Tibial artery (tissue), 4 donors: ENCODE data around the gene LRBA.

Experiments
- DNase-seq, 2 donors: peaks; one replicate each; pipeline ENCODE4 v3.0.0-alpha.2; 2019
- H3K27ac ChIP-seq, 2 donors: fragments of 200-600 bp; sonication (generic) in 1 of 2; 1 replicate in 1 of 2; 2 replicates in 1 of 2; pipeline ENCODE4 v1.5.1; 2018 to 2019; ENCODE audit warnings: mild to moderate bottlenecking in 1 of 2
- H3K27me3 ChIP-seq, 2 donors: fragments of 200-600 bp; sonication (generic) in 1 of 2; one replicate each; pipeline versions ENCODE4 v1.5.1 to v1.6.0; 2016 to 2019
- H3K36me3 ChIP-seq, 3 donors: fragments of 200-600 bp; sonication (generic) in 2 of 3; one replicate each; pipeline ENCODE4 v1.5.1; 2016 to 2019; ENCODE audit warnings: mild to moderate bottlenecking in 2 of 3
- H3K4me1 ChIP-seq, 4 donors: fragments of 200-600 bp; sonication (generic) in 2 of 4; 1 replicate in 3 of 4; 2 replicates in 1 of 4; pipeline ENCODE4 v1.5.1; 2016 to 2019
- H3K4me3 ChIP-seq, 2 donors: fragments of 200-600 bp; sonication (generic) in 1 of 2; 1 replicate in 1 of 2; 2 replicates in 1 of 2; pipeline ENCODE4 v1.5.1; 2018 to 2019; ENCODE audit warnings: mild to moderate bottlenecking in 2 of 2
- H3K9me3 ChIP-seq, 3 donors: fragments of 200-600 bp; sonication (generic) in 1 of 3; one replicate each; pipeline ENCODE4 v1.5.1; 2016 to 2019
- intact Hi-C: fragments of 100-400 bp; cut with DNase I; formaldehyde crosslinking; loops from one replicate; pipeline ENCODE4 v1.15.0; 2023; ENCODE audit warnings: low total_unique reads
- TF ChIP-seq, protein P1 (sequence below), 2 experiments: fragments of 200-600 bp in 1 of 2; fragments of 450-650 bp in 1 of 2; IDR thresholded peaks; one replicate each; pipeline ENCODE4 v1.5.1; 2017 to 2019; ENCODE audit warnings: antibody characterized with exemption in 2 of 2, mild to moderate bottlenecking in 1 of 2, moderate library complexity in 1 of 2

The LRBA gene

DNA sequence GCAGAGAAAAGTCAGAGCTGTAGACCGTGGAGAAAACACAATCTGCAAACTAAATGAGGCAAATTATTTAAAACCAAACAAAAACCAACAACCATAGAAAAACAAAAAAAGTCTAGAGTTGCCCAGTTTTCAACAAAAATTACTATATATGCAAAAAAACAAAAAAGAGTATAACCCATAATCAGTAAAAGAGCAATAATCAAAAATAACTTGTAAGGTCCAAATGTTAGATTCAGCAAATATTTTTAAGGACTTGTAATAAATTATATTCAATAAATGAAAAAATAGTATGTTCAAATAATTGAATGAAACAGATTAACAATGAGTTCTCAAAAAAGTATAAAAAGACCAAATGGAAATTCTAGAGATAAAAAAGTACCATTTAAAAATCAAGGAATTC is 130.5 kb downstream of the LRBA start:
- Histone ChIP-seq H3K36me3 (peaks cover 4 to 14% (median 8%) of the 10 kb centered on the region in 3 donors), H3K9me3 (no peaks in the 10 kb centered on the region), H3K27ac (no peak overlapping the region), H3K4me3 (no peak overlapping the region), H3K4me1 (no peaks in the 10 kb centered on the region), H3K27me3 (no peaks in the 10 kb centered on the region)
- TF ChIP-seq, protein P1, sequence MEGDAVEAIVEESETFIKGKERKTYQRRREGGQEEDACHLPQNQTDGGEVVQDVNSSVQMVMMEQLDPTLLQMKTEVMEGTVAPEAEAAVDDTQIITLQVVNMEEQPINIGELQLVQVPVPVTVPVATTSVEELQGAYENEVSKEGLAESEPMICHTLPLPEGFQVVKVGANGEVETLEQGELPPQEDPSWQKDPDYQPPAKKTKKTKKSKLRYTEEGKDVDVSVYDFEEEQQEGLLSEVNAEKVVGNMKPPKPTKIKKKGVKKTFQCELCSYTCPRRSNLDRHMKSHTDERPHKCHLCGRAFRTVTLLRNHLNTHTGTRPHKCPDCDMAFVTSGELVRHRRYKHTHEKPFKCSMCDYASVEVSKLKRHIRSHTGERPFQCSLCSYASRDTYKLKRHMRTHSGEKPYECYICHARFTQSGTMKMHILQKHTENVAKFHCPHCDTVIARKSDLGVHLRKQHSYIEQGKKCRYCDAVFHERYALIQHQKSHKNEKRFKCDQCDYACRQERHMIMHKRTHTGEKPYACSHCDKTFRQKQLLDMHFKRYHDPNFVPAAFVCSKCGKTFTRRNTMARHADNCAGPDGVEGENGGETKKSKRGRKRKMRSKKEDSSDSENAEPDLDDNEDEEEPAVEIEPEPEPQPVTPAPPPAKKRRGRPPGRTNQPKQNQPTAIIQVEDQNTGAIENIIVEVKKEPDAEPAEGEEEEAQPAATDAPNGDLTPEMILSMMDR (IDR thresholded peaks at IDR 0.05), result no peak
- intact Hi-C loops, result no loop called here
- DNase-seq, result no peak

DNA sequence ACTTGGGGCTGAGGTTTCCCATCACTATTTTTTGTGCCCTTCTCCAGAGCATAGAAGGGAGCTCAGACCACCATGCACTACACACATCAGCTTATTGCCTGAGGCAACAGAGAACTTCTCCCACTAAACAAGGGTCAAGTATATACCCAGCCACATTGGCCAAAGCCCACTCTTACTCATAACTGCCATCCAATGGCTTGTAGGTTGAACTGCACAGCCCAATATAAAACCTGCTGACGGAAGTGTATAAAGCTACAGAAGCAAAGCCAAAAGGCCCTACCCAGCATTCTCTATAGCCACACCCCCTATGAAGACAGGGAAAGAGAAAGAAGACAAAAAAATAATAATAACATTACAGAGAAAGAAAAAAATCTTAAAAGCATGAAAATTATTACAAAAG is 139.7 kb downstream of the LRBA start:
- H3K27ac ChIP-seq, result no peak overlapping the region
- TF ChIP-seq, protein P1 (IDR thresholded peaks at IDR 0.05), result no peak
- H3K4me3 ChIP-seq, result no peak overlapping the region
- H3K27me3 ChIP-seq, result no peaks in the 10 kb centered on the region
- no peak for DNase-seq
- H3K4me1 ChIP-seq, result no peaks in the 10 kb centered on the region
- intact Hi-C loops, result loop anchor here (10.0 kb wide), 1 partner anchor 581 kb away; no protein-coding TSS in a partner anchor
- H3K36me3 ChIP-seq, result peaks cover 0 to 22% (median 13%) of the 10 kb centered on the region in 3 donors
- no peaks in the 10 kb centered on the region for H3K9me3 ChIP-seq

DNA sequence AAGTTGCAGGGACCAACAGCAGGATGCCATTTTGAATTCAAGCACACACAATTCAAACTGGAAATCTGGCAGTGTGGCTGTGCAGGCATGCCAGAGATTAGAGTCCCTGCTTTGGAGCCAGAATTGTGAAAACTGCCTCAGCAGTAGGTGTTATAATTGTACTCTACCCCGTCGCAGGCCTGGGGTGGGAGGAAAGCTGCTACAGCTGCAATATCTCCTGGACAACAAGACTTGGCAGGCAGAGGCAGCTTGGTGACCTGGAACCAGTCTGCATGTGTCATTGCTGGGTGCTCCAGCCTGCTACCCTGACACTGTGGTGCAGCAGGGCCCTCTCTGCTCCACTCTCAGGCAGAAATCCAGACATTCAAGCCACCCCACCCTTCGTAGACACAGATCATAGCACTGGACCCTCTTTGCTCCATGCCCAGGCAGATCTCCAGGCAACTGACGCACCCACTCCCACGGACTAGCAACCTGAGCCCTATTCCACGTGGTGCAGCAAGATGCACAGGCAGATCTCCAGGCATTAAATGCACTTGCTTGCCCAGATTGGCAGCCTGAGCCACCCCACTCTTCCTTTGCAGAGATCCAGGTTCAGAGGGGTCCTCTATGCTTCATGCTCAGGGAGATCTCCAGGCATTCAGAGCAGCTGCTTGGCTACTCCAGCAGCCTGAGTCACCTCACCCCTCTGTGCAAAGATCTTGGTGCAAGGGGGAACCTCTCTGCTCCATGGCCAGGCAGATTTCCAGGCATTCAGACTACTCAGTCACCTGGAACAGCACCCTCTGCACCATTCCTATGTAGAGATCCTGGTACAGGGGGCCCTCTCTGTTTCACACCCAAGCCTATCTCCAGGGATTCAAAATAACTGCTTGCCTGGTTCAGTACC is 140.5 kb downstream of the LRBA start:
- Histone ChIP-seq H3K4me1 (no peaks in the 10 kb centered on the region), H3K4me3 (no peak overlapping the region), H3K36me3 (peaks cover 0 to 16% (median 5%) of the 10 kb centered on the region in 3 donors), H3K9me3 (no peaks in the 10 kb centered on the region), H3K27ac (no peak overlapping the region), H3K27me3 (no peaks in the 10 kb centered on the region)
- DNase-seq, result no peak
- TF ChIP-seq, protein P1 (IDR thresholded peaks at IDR 0.05), result no peak
- intact Hi-C loops, result loop anchor here (10.0 kb wide), 1 partner anchor 580 kb away; no protein-coding TSS in a partner anchor

DNA sequence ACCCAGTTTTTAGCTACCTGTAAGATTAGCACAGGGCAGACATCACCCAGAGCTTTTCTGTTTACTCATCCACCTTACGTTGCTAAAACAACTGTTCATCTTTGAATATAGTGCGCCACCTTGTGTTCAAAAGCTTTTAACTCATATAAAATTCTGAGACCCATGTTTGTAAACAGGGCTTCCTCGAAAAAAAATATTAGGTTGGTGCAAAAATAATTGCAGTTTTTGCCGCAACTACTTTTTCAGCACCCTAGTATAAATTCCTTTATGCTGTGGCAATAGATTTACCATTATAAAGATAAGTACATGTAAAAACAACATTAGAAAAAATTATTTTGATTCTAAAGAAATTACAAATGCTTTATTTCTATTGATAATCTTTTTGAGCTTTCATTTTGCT is 147.9 kb downstream of the LRBA start:
- intact Hi-C loops, result loop anchor here (2.0 to 10.0 kb wide), 3 partner anchors 144 to 882 kb away; no protein-coding TSS in a partner anchor

DNA sequence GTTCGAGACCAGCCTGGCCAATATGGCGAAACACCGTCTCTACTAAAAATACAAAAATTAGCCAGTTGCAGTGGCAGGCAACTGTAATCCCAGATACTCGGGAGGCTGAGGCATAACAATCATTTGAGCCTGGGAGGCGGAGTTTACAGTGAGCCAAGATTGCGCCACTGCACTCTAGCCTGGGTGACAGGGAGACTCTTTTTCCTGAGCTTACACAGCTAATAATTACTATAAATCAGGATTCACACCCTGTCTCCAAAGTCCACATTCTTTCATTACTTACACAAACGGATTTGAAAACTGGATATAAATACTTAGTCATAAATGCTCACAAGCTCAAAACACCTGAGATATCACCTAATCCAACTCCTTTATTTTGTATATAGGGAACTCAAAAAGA is 151.6 kb downstream of the LRBA start:
- H3K36me3 ChIP-seq, result no peaks in the 10 kb centered on the region
- no peaks in the 10 kb centered on the region for H3K27me3 ChIP-seq
- no peaks in the 10 kb centered on the region for H3K4me1 ChIP-seq
- H3K9me3 ChIP-seq, result no peaks in the 10 kb centered on the region
- no peak overlapping the region for H3K4me3 ChIP-seq
- TF ChIP-seq, protein P1 (IDR thresholded peaks at IDR 0.05), result no peak
- no peak overlapping the region for H3K27ac ChIP-seq
- DNase-seq, result no peak
- intact Hi-C loops, result loop anchor here (10.0 kb wide), 1 partner anchor 879 kb away; no protein-coding TSS in a partner anchor

More for the DNA sequence above, 147.9 kb downstream of the LRBA start:
- TF ChIP-seq, protein P1 (IDR thresholded peaks at IDR 0.05), result peak; percentile 52 to 81
- Histone ChIP-seq H3K4me3 (no peak overlapping the region), H3K27me3 (no peaks in the 10 kb centered on the region), H3K9me3 (no peaks in the 10 kb centered on the region), H3K4me1 (no peaks in the 10 kb centered on the region), H3K27ac (no peak overlapping the region), H3K36me3 (peaks cover 0 to 8% (median 0%) of the 10 kb centered on the region in 3 donors)
- no peak for DNase-seq
